ENCODE results near the gene TLR10.

The TLR10 gene

DNA sequence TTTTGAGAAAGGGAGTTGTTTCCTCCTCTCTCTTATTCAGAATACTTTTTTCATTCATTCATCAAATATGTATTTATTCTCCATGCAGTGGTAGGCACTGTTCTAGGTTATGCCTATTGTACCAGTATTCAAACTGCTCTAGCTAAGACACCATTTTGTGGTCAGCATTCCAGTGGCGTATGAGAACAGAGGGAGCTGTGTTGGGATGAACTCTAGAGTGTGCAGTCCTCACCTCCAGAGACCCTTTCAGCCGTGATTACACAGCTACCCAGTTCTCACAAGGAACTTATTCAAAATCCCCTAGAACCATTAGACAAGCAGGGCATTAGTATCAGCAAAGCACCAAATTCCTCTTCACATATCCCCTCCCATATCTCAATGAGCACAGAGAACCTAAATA lies 17.6 kb upstream of the TLR10 start:
- H2BK15ac ChIP-seq (replicated peaks; ENCODE audit: low read depth), result no peak overlapping the region
- H3K79me1 ChIP-seq (ENCODE audit: low read length), result no peaks in the 10 kb centered on the region
- H3K9ac ChIP-seq (ENCODE audit: low read length), result no peak overlapping the region
- no peak overlapping the region for H3K18ac ChIP-seq (ENCODE audit: low read length)
- no peaks in the 10 kb centered on the region for H3K79me2 ChIP-seq (ENCODE audit: control insufficient read depth, insufficient read depth, low read length)
- H3K4me2 ChIP-seq (ENCODE audit: low read length), result no peak overlapping the region
- H3K23ac ChIP-seq (ENCODE audit: low read length), result no peak overlapping the region
- WGBS (ENCODE audit: extremely low coverage, insufficient coverage, low lambda C conversion rate), result no CpG with 5 or more reads among the region's 2 CpGs
- no peak overlapping the region for H2BK5ac ChIP-seq (ENCODE audit: low read length)
- no peak for DNase-seq
- H3K27ac ChIP-seq (ENCODE audit: low read depth, low read length), result no peak overlapping the region
- H4K8ac ChIP-seq (ENCODE audit: low read depth, low read length), result no peak overlapping the region
- H3K36me3 ChIP-seq (ENCODE audit: control insufficient read depth, insufficient read depth, low read length), result no peaks in the 10 kb centered on the region
- no peak overlapping the region for H2AK5ac ChIP-seq (ENCODE audit: low read length)
- H3K27me3 ChIP-seq (ENCODE audit: insufficient read depth, low read length, poor library complexity), result no peaks in the 10 kb centered on the region
- H3K56ac ChIP-seq (ENCODE audit: low read length), result no peak overlapping the region
- H2BK120ac ChIP-seq (ENCODE audit: low read depth, low read length), result no peak overlapping the region
- no peak overlapping the region for H4K5ac ChIP-seq (ENCODE audit: low read length)
- no peak overlapping the region for H3K4me3 ChIP-seq (ENCODE audit: low read length)
- no peak overlapping the region for H3K4ac ChIP-seq (ENCODE audit: low read depth, low read length)
- no peaks in the 10 kb centered on the region for H3K4me1 ChIP-seq (ENCODE audit: control insufficient read depth, low read depth, low read length)

DNA sequence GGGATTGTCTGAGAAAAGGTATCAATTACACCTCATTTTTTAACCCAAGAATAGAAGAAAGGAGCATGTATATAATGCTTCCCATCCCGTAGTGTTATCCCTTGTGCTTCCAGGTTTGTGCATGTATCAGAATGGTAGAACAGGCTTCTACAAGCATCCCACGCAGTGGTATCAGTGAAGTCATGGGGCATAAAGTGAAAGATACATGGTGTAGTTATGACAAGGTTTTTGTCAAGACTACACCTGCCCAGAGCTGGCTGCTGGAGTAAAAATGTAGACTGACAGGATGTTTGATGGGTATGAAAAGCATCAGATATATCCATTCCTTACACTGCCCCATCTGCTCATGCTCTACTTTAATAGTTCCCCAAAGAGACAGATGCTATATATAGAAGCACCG lies 12.3 kb upstream of the TLR10 start:
- no peak overlapping the region for H3K4me3 ChIP-seq (ENCODE audit: low read length)
- no peak overlapping the region for H2AK5ac ChIP-seq (ENCODE audit: low read length)
- H3K27me3 ChIP-seq (ENCODE audit: insufficient read depth, low read length, poor library complexity), result no peaks in the 10 kb centered on the region
- H2BK5ac ChIP-seq (ENCODE audit: low read length), result no peak overlapping the region
- no peak overlapping the region for H2BK15ac ChIP-seq (replicated peaks; ENCODE audit: low read depth)
- no peak overlapping the region for H3K9ac ChIP-seq (ENCODE audit: low read length)
- no peak overlapping the region for H2BK120ac ChIP-seq (ENCODE audit: low read depth, low read length)
- H3K79me1 ChIP-seq (ENCODE audit: low read length), result no peaks in the 10 kb centered on the region
- H3K4me2 ChIP-seq (ENCODE audit: low read length), result no peak overlapping the region
- DNase-seq, result no peak
- H3K27ac ChIP-seq (ENCODE audit: low read depth, low read length), result no peak overlapping the region
- no peak overlapping the region for H3K56ac ChIP-seq (ENCODE audit: low read length)
- no peak overlapping the region for H3K23ac ChIP-seq (ENCODE audit: low read length)
- H3K36me3 ChIP-seq (ENCODE audit: control insufficient read depth, insufficient read depth, low read length), result no peaks in the 10 kb centered on the region
- no peak overlapping the region for H4K5ac ChIP-seq (ENCODE audit: low read length)
- H3K4ac ChIP-seq (ENCODE audit: low read depth, low read length), result no peak overlapping the region
- H3K18ac ChIP-seq (ENCODE audit: low read length), result no peak overlapping the region
- H3K4me1 ChIP-seq (ENCODE audit: control insufficient read depth, low read depth, low read length), result no peaks in the 10 kb centered on the region
- no peak overlapping the region for H4K8ac ChIP-seq (ENCODE audit: low read depth, low read length)
- no CpG with 5 or more reads among the region's 3 CpGs for WGBS (ENCODE audit: extremely low coverage, insufficient coverage, low lambda C conversion rate)
- H3K79me2 ChIP-seq (ENCODE audit: control insufficient read depth, insufficient read depth, low read length), result no peaks in the 10 kb centered on the region

DNA sequence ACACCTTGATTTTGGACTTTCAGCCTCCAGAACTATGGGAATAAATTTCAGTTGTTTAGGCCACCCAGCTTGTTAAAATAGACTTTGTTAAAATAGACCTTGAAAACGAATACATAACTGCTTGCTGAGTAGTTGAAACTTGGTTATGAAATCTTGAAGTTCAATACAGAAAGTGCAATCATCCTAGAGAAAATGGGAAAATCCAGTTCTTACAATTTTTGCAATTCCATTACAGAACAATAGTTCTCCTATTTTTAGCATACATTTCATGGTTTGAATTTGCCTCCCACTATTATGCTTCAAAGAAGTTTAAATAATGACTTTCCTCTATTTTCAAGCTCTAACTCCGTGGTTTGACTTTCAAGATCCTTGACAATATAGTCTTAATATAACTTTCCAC lies 11.3 kb upstream of the TLR10 start:
- no CpG with 5 or more reads among the region's 2 CpGs for WGBS (ENCODE audit: extremely low coverage, insufficient coverage, low lambda C conversion rate)

DNA sequence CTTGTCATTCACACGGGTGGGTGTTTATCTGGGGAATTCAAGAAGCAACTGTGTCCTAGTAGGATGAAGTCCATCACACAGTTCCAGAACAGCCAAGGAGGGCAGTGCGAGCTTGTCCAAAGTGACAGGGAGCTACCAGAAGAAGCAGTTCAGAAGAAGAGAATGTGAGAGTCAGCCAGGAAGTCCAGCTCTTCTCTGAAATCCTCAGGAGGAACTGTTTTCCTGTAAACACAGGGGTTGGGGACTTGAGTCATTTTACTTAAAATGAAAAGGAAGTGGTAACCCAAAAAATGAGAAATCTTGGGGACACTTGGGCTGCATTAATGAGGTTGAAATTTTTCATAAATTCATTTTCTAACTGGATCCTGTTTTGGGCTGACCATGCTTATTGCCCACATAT lies 8.2 kb upstream of the TLR10 start:
- Histone ChIP-seq H4K8ac (ENCODE audit: low read depth, low read length) (no peak overlapping the region), H3K79me2 (ENCODE audit: control insufficient read depth, insufficient read depth, low read length) (no peaks in the 10 kb centered on the region), H3K9ac (ENCODE audit: low read length) (no peak overlapping the region), H3K36me3 (ENCODE audit: control insufficient read depth, insufficient read depth, low read length) (no peaks in the 10 kb centered on the region), H3K79me1 (ENCODE audit: low read length) (no peaks in the 10 kb centered on the region), H3K4me3 (ENCODE audit: low read length) (no peak overlapping the region), H2BK5ac (ENCODE audit: low read length) (no peak overlapping the region), H3K4ac (ENCODE audit: low read depth, low read length) (no peak overlapping the region), H2AK5ac (ENCODE audit: low read length) (no peak overlapping the region), H3K18ac (ENCODE audit: low read length) (no peak overlapping the region), H2BK15ac (replicated peaks; ENCODE audit: low read depth) (no peak overlapping the region), H3K56ac (ENCODE audit: low read length) (no peak overlapping the region), H3K4me1 (ENCODE audit: control insufficient read depth, low read depth, low read length) (no peaks in the 10 kb centered on the region), H2BK120ac (ENCODE audit: low read depth, low read length) (no peak overlapping the region), H3K23ac (ENCODE audit: low read length) (no peak overlapping the region), H3K4me2 (ENCODE audit: low read length) (no peak overlapping the region), H4K5ac (ENCODE audit: low read length) (no peak overlapping the region), H3K27me3 (ENCODE audit: insufficient read depth, low read length, poor library complexity) (no peaks in the 10 kb centered on the region), H3K27ac (ENCODE audit: low read depth, low read length) (no peak overlapping the region)
- DNase-seq, result no peak
- WGBS (ENCODE audit: extremely low coverage, insufficient coverage, low lambda C conversion rate), result no CpG with 5 or more reads among the region's 2 CpGs

More for the DNA sequence above, 11.3 kb upstream of the TLR10 start:
- H3K23ac ChIP-seq (ENCODE audit: low read length), result no peak overlapping the region
- H3K79me1 ChIP-seq (ENCODE audit: low read length), result no peaks in the 10 kb centered on the region
- H2BK120ac ChIP-seq (ENCODE audit: low read depth, low read length), result no peak overlapping the region
- no peaks in the 10 kb centered on the region for H3K27me3 ChIP-seq (ENCODE audit: insufficient read depth, low read length, poor library complexity)
- no peak for DNase-seq
- no peak overlapping the region for H3K56ac ChIP-seq (ENCODE audit: low read length)
- H3K4ac ChIP-seq (ENCODE audit: low read depth, low read length), result no peak overlapping the region
- no peaks in the 10 kb centered on the region for H3K4me1 ChIP-seq (ENCODE audit: control insufficient read depth, low read depth, low read length)
- no peak overlapping the region for H3K18ac ChIP-seq (ENCODE audit: low read length)
- no peak overlapping the region for H2BK5ac ChIP-seq (ENCODE audit: low read length)
- no peak overlapping the region for H2AK5ac ChIP-seq (ENCODE audit: low read length)
- no peak overlapping the region for H3K4me3 ChIP-seq (ENCODE audit: low read length)
- H3K9ac ChIP-seq (ENCODE audit: low read length), result no peak overlapping the region
- no peak overlapping the region for H3K27ac ChIP-seq (ENCODE audit: low read depth, low read length)
- H4K5ac ChIP-seq (ENCODE audit: low read length), result no peak overlapping the region
- no peak overlapping the region for H4K8ac ChIP-seq (ENCODE audit: low read depth, low read length)
- H2BK15ac ChIP-seq (replicated peaks; ENCODE audit: low read depth), result no peak overlapping the region
- no peaks in the 10 kb centered on the region for H3K79me2 ChIP-seq (ENCODE audit: control insufficient read depth, insufficient read depth, low read length)
- no peak overlapping the region for H3K4me2 ChIP-seq (ENCODE audit: low read length)
- H3K36me3 ChIP-seq (ENCODE audit: control insufficient read depth, insufficient read depth, low read length), result no peaks in the 10 kb centered on the region

DNA sequence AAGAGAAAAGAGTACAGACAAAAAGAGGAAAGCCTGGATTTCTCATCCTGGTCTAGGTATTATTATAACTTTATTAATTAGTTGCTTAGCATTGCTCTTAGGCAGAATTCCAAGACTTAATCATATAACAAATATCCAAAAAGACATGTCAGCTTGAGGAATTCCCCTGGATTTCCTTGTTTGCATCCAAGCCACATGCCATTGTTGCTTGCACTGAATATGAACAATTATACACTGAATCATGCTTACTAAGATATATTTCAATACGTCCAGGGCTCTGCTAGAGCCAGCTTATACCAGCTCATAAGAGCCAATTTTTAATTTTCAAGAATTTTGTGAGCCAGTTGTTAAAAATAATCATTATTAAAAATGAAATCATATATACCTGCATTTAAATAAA lies 5.5 kb upstream of the TLR10 start:
- no peak overlapping the region for H2AK5ac ChIP-seq (ENCODE audit: low read length)
- no peaks in the 10 kb centered on the region for H3K36me3 ChIP-seq (ENCODE audit: control insufficient read depth, insufficient read depth, low read length)
- H3K27me3 ChIP-seq (ENCODE audit: insufficient read depth, low read length, poor library complexity), result no peaks in the 10 kb centered on the region
- WGBS (ENCODE audit: extremely low coverage, insufficient coverage, low lambda C conversion rate), result no CpG with 5 or more reads among the region's 1 CpG
- no peak overlapping the region for H2BK120ac ChIP-seq (ENCODE audit: low read depth, low read length)
- H2BK5ac ChIP-seq (ENCODE audit: low read length), result no peak overlapping the region
- H3K79me1 ChIP-seq (ENCODE audit: low read length), result no peaks in the 10 kb centered on the region
- no peak overlapping the region for H4K5ac ChIP-seq (ENCODE audit: low read length)
- H3K27ac ChIP-seq (ENCODE audit: low read depth, low read length), result no peak overlapping the region
- H4K8ac ChIP-seq (ENCODE audit: low read depth, low read length), result no peak overlapping the region
- H3K23ac ChIP-seq (ENCODE audit: low read length), result no peak overlapping the region
- H3K4ac ChIP-seq (ENCODE audit: low read depth, low read length), result no peak overlapping the region
- no peak for DNase-seq
- no peak overlapping the region for H3K4me2 ChIP-seq (ENCODE audit: low read length)
- no peaks in the 10 kb centered on the region for H3K4me1 ChIP-seq (ENCODE audit: control insufficient read depth, low read depth, low read length)
- no peak overlapping the region for H2BK15ac ChIP-seq (replicated peaks; ENCODE audit: low read depth)
- no peak overlapping the region for H3K56ac ChIP-seq (ENCODE audit: low read length)
- H3K18ac ChIP-seq (ENCODE audit: low read length), result no peak overlapping the region
- H3K79me2 ChIP-seq (ENCODE audit: control insufficient read depth, insufficient read depth, low read length), result no peaks in the 10 kb centered on the region
- no peak overlapping the region for H3K4me3 ChIP-seq (ENCODE audit: low read length)
- H3K9ac ChIP-seq (ENCODE audit: low read length), result no peak overlapping the region

DNA sequence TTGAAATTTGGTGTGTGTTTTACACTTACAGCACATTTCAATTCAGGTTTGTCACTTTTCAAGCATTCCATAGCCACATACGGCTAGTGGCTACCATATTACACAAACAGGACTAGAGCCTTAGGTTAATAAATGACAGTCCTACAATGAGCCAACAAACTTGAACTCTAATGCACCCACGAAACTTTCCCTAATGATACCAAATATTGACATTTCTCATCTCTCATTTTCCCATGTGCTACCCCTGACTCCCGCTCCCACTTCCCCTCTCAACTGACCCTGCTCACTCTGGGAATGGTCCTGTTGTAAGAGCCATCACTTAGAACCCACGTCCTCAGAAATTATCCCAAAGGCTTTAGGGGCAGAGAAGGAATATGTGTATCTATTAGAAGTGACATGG lies 4.9 kb upstream of the TLR10 start:
- Histone ChIP-seq H3K4me1 (ENCODE audit: control insufficient read depth, low read depth, low read length) (no peaks in the 10 kb centered on the region), H3K9ac (ENCODE audit: low read length) (no peak overlapping the region), H3K27me3 (ENCODE audit: insufficient read depth, low read length, poor library complexity) (no peaks in the 10 kb centered on the region), H3K79me1 (ENCODE audit: low read length) (no peaks in the 10 kb centered on the region), H2BK120ac (ENCODE audit: low read depth, low read length) (no peak overlapping the region), H3K4me2 (ENCODE audit: low read length) (no peak overlapping the region), H2BK5ac (ENCODE audit: low read length) (no peak overlapping the region), H3K27ac (ENCODE audit: low read depth, low read length) (no peak overlapping the region), H2BK15ac (replicated peaks; ENCODE audit: low read depth) (no peak overlapping the region), H3K4ac (ENCODE audit: low read depth, low read length) (no peak overlapping the region), H4K5ac (ENCODE audit: low read length) (no peak overlapping the region), H3K4me3 (ENCODE audit: low read length) (no peak overlapping the region), H2AK5ac (ENCODE audit: low read length) (no peak overlapping the region), H3K79me2 (ENCODE audit: control insufficient read depth, insufficient read depth, low read length) (no peaks in the 10 kb centered on the region), H3K18ac (ENCODE audit: low read length) (no peak overlapping the region), H3K23ac (ENCODE audit: low read length) (no peak overlapping the region), H4K8ac (ENCODE audit: low read depth, low read length) (no peak overlapping the region), H3K36me3 (ENCODE audit: control insufficient read depth, insufficient read depth, low read length) (no peaks in the 10 kb centered on the region), H3K56ac (ENCODE audit: low read length) (no peak overlapping the region)
- no CpG with 5 or more reads among the region's 4 CpGs for WGBS (ENCODE audit: extremely low coverage, insufficient coverage, low lambda C conversion rate)
- no peak for DNase-seq

Data from mesendoderm (in vitro differentiated cells).